ENCODE measurements around the gene C10orf90. TPM values are rescaled to one million over a fixed set of nuclear protein-coding genes. Genes with fewer than 3 reads are reported as not detected.

Gene C10orf90
- total and polyA plus RNA-seq, 2 donors (not counting 3 experiments of a cell fraction or from before 2014, with no cell fraction given), result not detected

DNA sequence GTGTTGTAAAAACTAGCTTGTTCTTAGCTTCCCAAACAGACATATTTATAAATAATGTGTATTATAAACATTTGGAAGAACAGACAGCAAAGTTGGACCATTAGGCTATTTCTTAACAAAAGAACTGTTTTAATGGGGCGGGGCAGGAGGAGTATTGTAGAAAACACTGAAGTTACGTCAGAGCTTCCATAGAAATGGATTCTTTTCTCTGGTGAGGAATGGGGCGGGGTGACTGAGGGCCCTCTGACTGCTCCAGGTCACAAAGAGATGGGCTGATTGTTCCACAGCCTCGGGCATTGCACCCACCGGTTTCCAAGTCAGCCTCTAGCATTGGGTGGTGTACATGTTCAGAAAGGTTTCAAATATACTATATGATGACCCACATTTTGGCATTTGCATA lies 245.5 kb downstream of the C10orf90 start:
- no peak overlapping the region for H2AFZ ChIP-seq (ENCODE audit: low read depth, low read length)
- H4K20me1 ChIP-seq (replicated peaks; ENCODE audit: control insufficient read depth, extremely low read depth, insufficient read depth, low read length), result no peaks in the 10 kb centered on the region
- TF ChIP-seq MYC (IDR thresholded peaks at IDR 0.05; ENCODE audit: low read depth, low read length) (no peak), POLR2A (IDR thresholded peaks at IDR 0.05; ENCODE audit: low read depth, low read length) (no peak), FOS (IDR thresholded peaks at IDR 0.05; ENCODE audit: borderline replicate concordance, insufficient read depth, low read length) (no peak)
- TF ChIP-seq, protein P1, sequence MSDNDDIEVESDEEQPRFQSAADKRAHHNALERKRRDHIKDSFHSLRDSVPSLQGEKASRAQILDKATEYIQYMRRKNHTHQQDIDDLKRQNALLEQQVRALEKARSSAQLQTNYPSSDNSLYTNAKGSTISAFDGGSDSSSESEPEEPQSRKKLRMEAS (IDR thresholded peaks at IDR 0.05; ENCODE audit: insufficient read depth, insufficient read length), result no peak
- FAIRE-seq, result no peak
- intact Hi-C loops (cut with micrococcal nuclease), result no loop called here
- H3K9ac ChIP-seq (replicated peaks; ENCODE audit: extremely low read depth, insufficient read depth, low read length), result no peak overlapping the region
- H3K4me3 ChIP-seq (replicated peaks in 1 of 3; ENCODE audit: insufficient read depth in 1 of 3, low read depth in 1 of 3, low read length in 3 of 3), result no peak overlapping the region
- no peaks in the 10 kb centered on the region for H3K79me2 ChIP-seq (ENCODE audit: control insufficient read depth, insufficient read depth, low read length)
- ChIA-PET CTCF (no interaction called here), POLR2A (no interaction called here)
- BruUV-seq (replicated peaks), result no TSS peak
- H3K9me1 ChIP-seq (replicated peaks; ENCODE audit: control insufficient read depth, extremely low read depth, insufficient read depth, low read length), result no peaks in the 10 kb centered on the region
- H3K4me1 ChIP-seq (ENCODE audit: control insufficient read depth, extremely low read depth, insufficient read depth, low read length), result no peaks in the 10 kb centered on the region
- H3K27ac ChIP-seq (ENCODE audit: insufficient read depth, low read depth, low read length), result no peak overlapping the region
- no peak for DNase-seq (ENCODE audit: low read depth, low spot score)
- no peaks in the 10 kb centered on the region for H3K36me3 ChIP-seq (ENCODE audit: control insufficient read depth in 2 of 2, extremely low read depth in 1 of 2, insufficient read depth in 2 of 2, low read length in 2 of 2)
- H3K4me2 ChIP-seq (ENCODE audit: insufficient read depth, low read length), result no peak overlapping the region
- dilution Hi-C loops (cut with MboI; ENCODE audit: extremely low pct_ligation_motif_present, low sequenced_read_pairs), result no loop called here
- H3K9me3 ChIP-seq (replicated peaks; ENCODE audit: control insufficient read depth, insufficient read depth, low read length), result no peaks in the 10 kb centered on the region
- no peaks in the 10 kb centered on the region for H3K27me3 ChIP-seq (ENCODE audit: control insufficient read depth in 2 of 2, insufficient read depth in 2 of 2, low read length in 2 of 2)

DNA sequence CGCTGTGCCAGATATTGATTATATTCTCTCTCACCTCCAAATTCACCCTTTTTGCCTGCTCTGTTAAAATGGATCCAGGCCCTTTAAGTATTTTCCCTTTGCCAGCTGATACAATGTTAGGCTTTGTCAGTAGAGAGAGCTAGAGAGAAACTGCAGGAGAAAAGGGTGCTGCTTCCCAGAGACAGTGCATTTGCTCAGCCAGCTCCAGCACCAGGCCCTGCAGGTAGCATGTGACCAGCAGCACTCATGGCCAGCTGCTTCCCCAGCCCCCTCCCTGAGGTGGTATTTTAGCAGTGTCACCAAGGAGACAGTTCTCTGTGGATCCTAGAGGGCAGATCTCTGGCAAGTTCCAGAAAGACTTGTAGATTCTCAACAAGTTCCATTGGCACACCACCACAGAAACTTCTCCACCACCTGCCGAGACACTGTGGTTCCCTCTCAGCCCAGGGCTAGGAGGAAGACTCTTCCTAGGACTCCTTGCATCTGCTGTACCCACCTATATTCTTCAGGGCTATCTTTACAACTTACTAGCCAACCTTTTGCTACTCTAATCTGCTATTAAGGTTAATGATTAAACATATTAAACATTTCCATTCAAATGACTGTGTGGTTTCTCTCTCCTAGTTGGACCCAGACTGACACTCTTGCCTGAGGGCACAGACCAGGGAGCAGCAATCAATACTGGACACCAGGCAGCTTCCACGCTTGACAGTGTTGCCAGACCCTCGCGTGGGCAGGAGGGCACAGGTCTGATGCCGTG lies 246.6 kb downstream of the C10orf90 start:
- Histone ChIP-seq H3K27ac (ENCODE audit: insufficient read depth, low read depth, low read length) (no peak overlapping the region), H3K9me3 (replicated peaks; ENCODE audit: control insufficient read depth, insufficient read depth, low read length) (no peaks in the 10 kb centered on the region), H3K9ac (replicated peaks; ENCODE audit: extremely low read depth, insufficient read depth, low read length) (no peak overlapping the region), H3K79me2 (ENCODE audit: control insufficient read depth, insufficient read depth, low read length) (no peaks in the 10 kb centered on the region), H3K36me3 (ENCODE audit: control insufficient read depth in 2 of 2, extremely low read depth in 1 of 2, insufficient read depth in 2 of 2, low read length in 2 of 2) (no peaks in the 10 kb centered on the region), H3K9me1 (replicated peaks; ENCODE audit: control insufficient read depth, extremely low read depth, insufficient read depth, low read length) (no peaks in the 10 kb centered on the region), H2AFZ (ENCODE audit: low read depth, low read length) (no peak overlapping the region), H3K4me3 (replicated peaks in 1 of 3; ENCODE audit: insufficient read depth in 1 of 3, low read depth in 1 of 3, low read length in 3 of 3) (no peak overlapping the region), H3K4me2 (ENCODE audit: insufficient read depth, low read length) (no peak overlapping the region), H3K4me1 (ENCODE audit: control insufficient read depth, extremely low read depth, insufficient read depth, low read length) (no peaks in the 10 kb centered on the region), H3K27me3 (ENCODE audit: control insufficient read depth in 2 of 2, insufficient read depth in 2 of 2, low read length in 2 of 2) (no peaks in the 10 kb centered on the region), H4K20me1 (replicated peaks; ENCODE audit: control insufficient read depth, extremely low read depth, insufficient read depth, low read length) (no peaks in the 10 kb centered on the region)
- intact Hi-C loops (cut with micrococcal nuclease), result no loop called here
- ChIA-PET POLR2A (no interaction called here), CTCF (no interaction called here)
- dilution Hi-C loops (cut with MboI; ENCODE audit: extremely low pct_ligation_motif_present, low sequenced_read_pairs), result no loop called here
- FAIRE-seq (no peak), DNase-seq (ENCODE audit: low read depth, low spot score) (no peak)
- no peak for TF ChIP-seq MYC (IDR thresholded peaks at IDR 0.05; ENCODE audit: low read depth, low read length)
- TF ChIP-seq POLR2A (IDR thresholded peaks at IDR 0.05; ENCODE audit: low read depth, low read length), result no peak
- no peak for TF ChIP-seq GATA2 (IDR thresholded peaks at IDR 0.05; ENCODE audit: insufficient read depth, insufficient read length, low read depth, low read length)
- TF ChIP-seq FOS (IDR thresholded peaks at IDR 0.05; ENCODE audit: borderline replicate concordance, insufficient read depth, low read length), result no peak
- no peak for TF ChIP-seq EZH2 (IDR thresholded peaks at IDR 0.05; ENCODE audit: borderline replicate concordance, low read depth, low read length, severe bottlenecking)
- TF ChIP-seq JUN (IDR thresholded peaks at IDR 0.05; ENCODE audit: borderline replicate concordance, insufficient read depth, insufficient read length, low read depth), result no peak
- no peak for TF ChIP-seq POLR2AphosphoS5 (IDR thresholded peaks at IDR 0.05; ENCODE audit: insufficient read depth, low read depth, low read length)
- TF ChIP-seq, protein P2, sequence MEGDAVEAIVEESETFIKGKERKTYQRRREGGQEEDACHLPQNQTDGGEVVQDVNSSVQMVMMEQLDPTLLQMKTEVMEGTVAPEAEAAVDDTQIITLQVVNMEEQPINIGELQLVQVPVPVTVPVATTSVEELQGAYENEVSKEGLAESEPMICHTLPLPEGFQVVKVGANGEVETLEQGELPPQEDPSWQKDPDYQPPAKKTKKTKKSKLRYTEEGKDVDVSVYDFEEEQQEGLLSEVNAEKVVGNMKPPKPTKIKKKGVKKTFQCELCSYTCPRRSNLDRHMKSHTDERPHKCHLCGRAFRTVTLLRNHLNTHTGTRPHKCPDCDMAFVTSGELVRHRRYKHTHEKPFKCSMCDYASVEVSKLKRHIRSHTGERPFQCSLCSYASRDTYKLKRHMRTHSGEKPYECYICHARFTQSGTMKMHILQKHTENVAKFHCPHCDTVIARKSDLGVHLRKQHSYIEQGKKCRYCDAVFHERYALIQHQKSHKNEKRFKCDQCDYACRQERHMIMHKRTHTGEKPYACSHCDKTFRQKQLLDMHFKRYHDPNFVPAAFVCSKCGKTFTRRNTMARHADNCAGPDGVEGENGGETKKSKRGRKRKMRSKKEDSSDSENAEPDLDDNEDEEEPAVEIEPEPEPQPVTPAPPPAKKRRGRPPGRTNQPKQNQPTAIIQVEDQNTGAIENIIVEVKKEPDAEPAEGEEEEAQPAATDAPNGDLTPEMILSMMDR (IDR thresholded peaks at IDR 0.05; ENCODE audit: extremely low read depth in 1 of 2, insufficient read depth in 1 of 2, low read depth in 1 of 2, low read length in 2 of 2), result no peak
- TF ChIP-seq, protein P1 (IDR thresholded peaks at IDR 0.05; ENCODE audit: insufficient read depth, insufficient read length), result no peak
- no TSS peak for BruUV-seq (replicated peaks)
